SK-N-SH treated with all-trans-retinoic acid at 6 μM for 48 hours (cell line): ENCODE data around the gene NRXN3.

ENCODE experiments used
- ATAC-seq: fragments of 200-7000 bp; cut with Tn5 transposase; 3 replicates; pipeline ENCODE4 v1.9.1; 2020; ENCODE audit warnings: mild to moderate bottlenecking, moderate library complexity
- ARNTL ChIP-seq: fragments of 450-650 bp; formaldehyde crosslinking; IDR thresholded peaks from 2 replicates; pipeline ENCODE4 v1.5.0; 2020; ENCODE audit warnings: low read depth, mild to moderate bottlenecking, moderate library complexity, borderline replicate concordance
- BACH2 ChIP-seq: fragments of 250-450 bp; sonication (Bioruptor Pico); IDR thresholded peaks from 2 replicates; pipeline ENCODE4 v1.9.0; 2021; ENCODE audit warnings: mild to moderate bottlenecking, borderline replicate concordance
- CSDC2 ChIP-seq: fragments of 250-450 bp; sonication (Bioruptor Pico); IDR thresholded peaks from 2 replicates; pipeline ENCODE4 v1.5.0; 2020; ENCODE audit warnings: mild to moderate bottlenecking, moderate library complexity
- ISL1 ChIP-seq: fragments of 250-450 bp; sonication (Bioruptor Pico); IDR thresholded peaks from 2 replicates; pipeline ENCODE4 v2.1.2; 2022; ENCODE audit warnings: mild to moderate bottlenecking, moderate library complexity
- OSR1 ChIP-seq: fragments of 250-450 bp; sonication (Bioruptor Pico); IDR thresholded peaks from 2 replicates; pipeline ENCODE4 v1.8.0; 2022; ENCODE audit warnings: moderate library complexity, mild to moderate bottlenecking, inconsistent platforms
- PPARA ChIP-seq: fragments of 250-450 bp; sonication (Bioruptor Pico); IDR thresholded peaks from 2 replicates; pipeline ENCODE4 v1.5.0; 2020; ENCODE audit warnings: mild to moderate bottlenecking, borderline replicate concordance
- RARB ChIP-seq: fragments of 250-450 bp; sonication (Bioruptor Pico); IDR thresholded peaks from 2 replicates; pipeline ENCODE4 v1.8.0; 2021; ENCODE audit warnings: mild to moderate bottlenecking, moderate library complexity
- SNAI2 ChIP-seq: fragments of 250-450 bp; sonication (Bioruptor Pico); IDR thresholded peaks from 2 replicates; pipeline ENCODE4 v1.5.0; 2020; ENCODE audit warnings: mild to moderate bottlenecking, moderate library complexity
- TCF4 ChIP-seq: fragments of 250-450 bp; sonication (Bioruptor Pico); IDR thresholded peaks from 2 replicates; pipeline ENCODE4 v1.8.0; 2021; ENCODE audit warnings: mild to moderate bottlenecking, moderate library complexity, borderline replicate concordance
- TOX ChIP-seq: fragments of 250-450 bp; sonication (Bioruptor Pico); IDR thresholded peaks from 2 replicates; pipeline ENCODE4 v1.8.0; 2021; ENCODE audit warnings: mild to moderate bottlenecking, moderate library complexity, borderline replicate concordance
- ZC3H10 ChIP-seq: fragments of 250-450 bp; sonication (Bioruptor Pico); IDR thresholded peaks from 2 replicates; pipeline ENCODE4 v1.5.1; 2021; ENCODE audit warnings: mild to moderate bottlenecking, moderate library complexity
- ZFP3 ChIP-seq: fragments of 250-450 bp; sonication (Bioruptor Pico); IDR thresholded peaks from 2 replicates; pipeline ENCODE4 v1.5.0; 2020; ENCODE audit warnings: mild to moderate bottlenecking, moderate library complexity
- ZNF565 ChIP-seq: fragments of 450-650 bp; formaldehyde crosslinking; conservative IDR thresholded peaks from 2 replicates; pipeline ENCODE4 v1.5.0; 2020; ENCODE audit warnings: low read depth, mild to moderate bottlenecking, moderate library complexity
- ZNF70 ChIP-seq: fragments of 450-650 bp; formaldehyde crosslinking; IDR thresholded peaks from 2 replicates; pipeline ENCODE4 v1.5.0; 2020; ENCODE audit warnings: mild to moderate bottlenecking, moderate library complexity
- ZNF8 ChIP-seq: fragments of 450-650 bp; formaldehyde crosslinking; IDR thresholded peaks from 2 replicates; pipeline ENCODE4 v1.5.0; 2020; ENCODE audit warnings: mild to moderate bottlenecking, moderate library complexity
- TF ChIP-seq, protein P1 (sequence below): fragments of 250-450 bp; sonication (Bioruptor Pico); IDR thresholded peaks from 2 replicates; pipeline ENCODE4 v1.5.1; 2021; ENCODE audit warnings: mild to moderate bottlenecking, moderate library complexity
- TF ChIP-seq, protein P2 (sequence below): fragments of 250-450 bp; sonication (Bioruptor Pico); IDR thresholded peaks from 2 replicates; pipeline ENCODE4 v1.8.0; 2020; ENCODE audit warnings: mild to moderate bottlenecking, moderate library complexity, borderline replicate concordance
- TF ChIP-seq, protein P3 (sequence below): fragments of 250-450 bp; sonication (Bioruptor Pico); IDR thresholded peaks from 2 replicates; pipeline ENCODE4 v1.5.1; 2020; ENCODE audit warnings: low read depth, mild to moderate bottlenecking, moderate library complexity
- TF ChIP-seq, protein P4 (sequence below): fragments of 250-450 bp; sonication (Bioruptor Pico); IDR thresholded peaks from 2 replicates; pipeline ENCODE4 v1.5.0; 2020; ENCODE audit warnings: mild to moderate bottlenecking, moderate library complexity
- TF ChIP-seq, protein P5 (sequence below): fragments of 250-450 bp; sonication (Bioruptor Pico); IDR thresholded peaks from 2 replicates; pipeline ENCODE4 v1.8.0; 2021; ENCODE audit warnings: low read depth, mild to moderate bottlenecking, moderate library complexity, borderline replicate concordance

The NRXN3 gene

DNA sequence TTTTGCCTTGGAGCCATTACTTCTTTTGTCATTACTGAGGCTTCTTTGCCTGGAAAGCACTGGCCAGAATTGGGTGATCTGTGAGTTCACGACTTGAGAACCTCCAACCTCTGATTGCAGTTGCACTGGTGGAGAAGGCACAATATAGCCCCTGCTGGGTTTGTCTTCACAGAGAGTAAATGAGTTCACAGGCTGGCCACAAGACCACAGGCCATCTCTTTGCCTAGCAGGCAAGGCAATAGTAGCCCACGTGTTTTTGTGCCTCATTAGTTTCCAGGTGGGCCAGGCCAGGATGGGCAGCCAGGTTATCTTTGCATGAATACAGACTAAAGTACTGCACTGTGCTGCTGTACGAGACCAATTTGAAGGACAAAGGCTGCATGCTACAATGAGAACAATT is 468.8 kb downstream of the NRXN3 start (continued):
- TF ChIP-seq, protein P1, sequence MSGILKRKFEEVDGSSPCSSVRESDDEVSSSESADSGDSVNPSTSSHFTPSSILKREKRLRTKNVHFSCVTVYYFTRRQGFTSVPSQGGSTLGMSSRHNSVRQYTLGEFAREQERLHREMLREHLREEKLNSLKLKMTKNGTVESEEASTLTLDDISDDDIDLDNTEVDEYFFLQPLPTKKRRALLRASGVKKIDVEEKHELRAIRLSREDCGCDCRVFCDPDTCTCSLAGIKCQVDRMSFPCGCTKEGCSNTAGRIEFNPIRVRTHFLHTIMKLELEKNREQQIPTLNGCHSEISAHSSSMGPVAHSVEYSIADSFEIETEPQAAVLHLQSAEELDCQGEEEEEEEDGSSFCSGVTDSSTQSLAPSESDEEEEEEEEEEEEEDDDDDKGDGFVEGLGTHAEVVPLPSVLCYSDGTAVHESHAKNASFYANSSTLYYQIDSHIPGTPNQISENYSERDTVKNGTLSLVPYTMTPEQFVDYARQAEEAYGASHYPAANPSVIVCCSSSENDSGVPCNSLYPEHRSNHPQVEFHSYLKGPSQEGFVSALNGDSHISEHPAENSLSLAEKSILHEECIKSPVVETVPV (CRISPR knock-in tag): no peak
- TF ChIP-seq, protein P2, sequence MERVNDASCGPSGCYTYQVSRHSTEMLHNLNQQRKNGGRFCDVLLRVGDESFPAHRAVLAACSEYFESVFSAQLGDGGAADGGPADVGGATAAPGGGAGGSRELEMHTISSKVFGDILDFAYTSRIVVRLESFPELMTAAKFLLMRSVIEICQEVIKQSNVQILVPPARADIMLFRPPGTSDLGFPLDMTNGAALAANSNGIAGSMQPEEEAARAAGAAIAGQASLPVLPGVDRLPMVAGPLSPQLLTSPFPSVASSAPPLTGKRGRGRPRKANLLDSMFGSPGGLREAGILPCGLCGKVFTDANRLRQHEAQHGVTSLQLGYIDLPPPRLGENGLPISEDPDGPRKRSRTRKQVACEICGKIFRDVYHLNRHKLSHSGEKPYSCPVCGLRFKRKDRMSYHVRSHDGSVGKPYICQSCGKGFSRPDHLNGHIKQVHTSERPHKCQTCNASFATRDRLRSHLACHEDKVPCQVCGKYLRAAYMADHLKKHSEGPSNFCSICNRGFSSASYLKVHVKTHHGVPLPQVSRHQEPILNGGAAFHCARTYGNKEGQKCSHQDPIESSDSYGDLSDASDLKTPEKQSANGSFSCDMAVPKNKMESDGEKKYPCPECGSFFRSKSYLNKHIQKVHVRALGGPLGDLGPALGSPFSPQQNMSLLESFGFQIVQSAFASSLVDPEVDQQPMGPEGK: no peak
- TF ChIP-seq, all 23 proteins: peak for 0

DNA sequence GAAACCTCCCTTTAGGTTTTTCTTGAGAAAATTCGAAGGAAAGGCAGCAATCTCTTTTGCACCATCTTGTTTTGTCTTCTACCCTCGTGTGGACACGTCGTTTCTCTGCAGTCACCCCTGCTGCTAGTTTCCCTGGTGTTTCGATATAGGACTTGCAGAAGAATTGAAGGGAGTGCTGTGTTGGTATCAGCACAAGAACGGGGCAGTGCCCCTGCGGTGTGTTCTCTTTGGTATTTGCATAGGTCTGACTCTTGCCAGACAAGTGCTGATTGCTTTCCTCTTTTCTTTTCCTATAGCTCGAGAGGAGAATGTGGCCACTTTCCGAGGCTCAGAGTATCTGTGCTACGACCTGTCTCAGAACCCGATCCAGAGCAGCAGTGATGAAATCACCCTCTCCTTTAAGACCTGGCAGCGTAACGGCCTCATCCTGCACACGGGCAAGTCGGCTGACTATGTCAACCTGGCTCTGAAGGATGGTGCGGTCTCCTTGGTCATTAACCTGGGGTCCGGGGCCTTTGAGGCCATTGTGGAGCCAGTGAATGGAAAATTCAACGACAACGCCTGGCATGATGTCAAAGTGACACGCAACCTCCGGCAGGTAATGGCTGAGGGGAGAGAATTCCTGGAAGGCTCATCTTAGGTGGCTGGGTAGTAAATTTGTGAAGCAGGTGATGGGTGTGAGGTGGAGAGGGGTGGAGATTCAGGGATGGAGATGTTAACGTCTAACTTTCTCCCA is 474.8 kb downstream of the NRXN3 start:
- TF ChIP-seq ZFP3 (CRISPR knock-in tag): no peak
- no peak for TF ChIP-seq ZNF8
- TF ChIP-seq RARB (CRISPR knock-in tag): no peak
- TF ChIP-seq SNAI2 (CRISPR knock-in tag): no peak
- TF ChIP-seq, protein P3, sequence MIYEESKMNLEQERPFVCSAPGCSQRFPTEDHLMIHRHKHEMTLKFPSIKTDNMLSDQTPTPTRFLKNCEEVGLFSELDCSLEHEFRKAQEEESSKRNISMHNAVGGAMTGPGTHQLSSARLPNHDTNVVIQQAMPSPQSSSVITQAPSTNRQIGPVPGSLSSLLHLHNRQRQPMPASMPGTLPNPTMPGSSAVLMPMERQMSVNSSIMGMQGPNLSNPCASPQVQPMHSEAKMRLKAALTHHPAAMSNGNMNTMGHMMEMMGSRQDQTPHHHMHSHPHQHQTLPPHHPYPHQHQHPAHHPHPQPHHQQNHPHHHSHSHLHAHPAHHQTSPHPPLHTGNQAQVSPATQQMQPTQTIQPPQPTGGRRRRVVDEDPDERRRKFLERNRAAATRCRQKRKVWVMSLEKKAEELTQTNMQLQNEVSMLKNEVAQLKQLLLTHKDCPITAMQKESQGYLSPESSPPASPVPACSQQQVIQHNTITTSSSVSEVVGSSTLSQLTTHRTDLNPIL: no peak
- no peak for TF ChIP-seq BACH2
- no peak for TF ChIP-seq CSDC2
- TF ChIP-seq, protein P4, sequence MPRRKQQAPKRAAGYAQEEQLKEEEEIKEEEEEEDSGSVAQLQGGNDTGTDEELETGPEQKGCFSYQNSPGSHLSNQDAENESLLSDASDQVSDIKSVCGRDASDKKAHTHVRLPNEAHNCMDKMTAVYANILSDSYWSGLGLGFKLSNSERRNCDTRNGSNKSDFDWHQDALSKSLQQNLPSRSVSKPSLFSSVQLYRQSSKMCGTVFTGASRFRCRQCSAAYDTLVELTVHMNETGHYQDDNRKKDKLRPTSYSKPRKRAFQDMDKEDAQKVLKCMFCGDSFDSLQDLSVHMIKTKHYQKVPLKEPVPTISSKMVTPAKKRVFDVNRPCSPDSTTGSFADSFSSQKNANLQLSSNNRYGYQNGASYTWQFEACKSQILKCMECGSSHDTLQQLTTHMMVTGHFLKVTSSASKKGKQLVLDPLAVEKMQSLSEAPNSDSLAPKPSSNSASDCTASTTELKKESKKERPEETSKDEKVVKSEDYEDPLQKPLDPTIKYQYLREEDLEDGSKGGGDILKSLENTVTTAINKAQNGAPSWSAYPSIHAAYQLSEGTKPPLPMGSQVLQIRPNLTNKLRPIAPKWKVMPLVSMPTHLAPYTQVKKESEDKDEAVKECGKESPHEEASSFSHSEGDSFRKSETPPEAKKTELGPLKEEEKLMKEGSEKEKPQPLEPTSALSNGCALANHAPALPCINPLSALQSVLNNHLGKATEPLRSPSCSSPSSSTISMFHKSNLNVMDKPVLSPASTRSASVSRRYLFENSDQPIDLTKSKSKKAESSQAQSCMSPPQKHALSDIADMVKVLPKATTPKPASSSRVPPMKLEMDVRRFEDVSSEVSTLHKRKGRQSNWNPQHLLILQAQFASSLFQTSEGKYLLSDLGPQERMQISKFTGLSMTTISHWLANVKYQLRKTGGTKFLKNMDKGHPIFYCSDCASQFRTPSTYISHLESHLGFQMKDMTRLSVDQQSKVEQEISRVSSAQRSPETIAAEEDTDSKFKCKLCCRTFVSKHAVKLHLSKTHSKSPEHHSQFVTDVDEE (CRISPR knock-in tag): no peak
- TF ChIP-seq ZC3H10 (CRISPR knock-in tag): no peak
- no peak for TF ChIP-seq PPARA (CRISPR knock-in tag)
- no peak for TF ChIP-seq OSR1
- TF ChIP-seq, protein P5, sequence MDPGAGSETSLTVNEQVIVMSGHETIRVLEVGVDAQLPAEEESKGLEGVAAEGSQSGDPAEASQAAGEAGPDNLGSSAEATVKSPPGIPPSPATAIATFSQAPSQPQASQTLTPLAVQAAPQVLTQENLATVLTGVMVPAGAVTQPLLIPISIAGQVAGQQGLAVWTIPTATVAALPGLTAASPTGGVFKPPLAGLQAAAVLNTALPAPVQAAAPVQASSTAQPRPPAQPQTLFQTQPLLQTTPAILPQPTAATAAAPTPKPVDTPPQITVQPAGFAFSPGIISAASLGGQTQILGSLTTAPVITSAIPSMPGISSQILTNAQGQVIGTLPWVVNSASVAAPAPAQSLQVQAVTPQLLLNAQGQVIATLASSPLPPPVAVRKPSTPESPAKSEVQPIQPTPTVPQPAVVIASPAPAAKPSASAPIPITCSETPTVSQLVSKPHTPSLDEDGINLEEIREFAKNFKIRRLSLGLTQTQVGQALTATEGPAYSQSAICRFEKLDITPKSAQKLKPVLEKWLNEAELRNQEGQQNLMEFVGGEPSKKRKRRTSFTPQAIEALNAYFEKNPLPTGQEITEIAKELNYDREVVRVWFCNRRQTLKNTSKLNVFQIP: no peak
- TF ChIP-seq TCF4 (CRISPR knock-in tag): no peak
- no peak for TF ChIP-seq ZNF70 (CRISPR knock-in tag)
- TF ChIP-seq TOX (CRISPR knock-in tag): no peak
- TF ChIP-seq ZNF565 (CRISPR knock-in tag): no peak
- TF ChIP-seq, protein P2: no peak
- ATAC-seq: no peak

DNA sequence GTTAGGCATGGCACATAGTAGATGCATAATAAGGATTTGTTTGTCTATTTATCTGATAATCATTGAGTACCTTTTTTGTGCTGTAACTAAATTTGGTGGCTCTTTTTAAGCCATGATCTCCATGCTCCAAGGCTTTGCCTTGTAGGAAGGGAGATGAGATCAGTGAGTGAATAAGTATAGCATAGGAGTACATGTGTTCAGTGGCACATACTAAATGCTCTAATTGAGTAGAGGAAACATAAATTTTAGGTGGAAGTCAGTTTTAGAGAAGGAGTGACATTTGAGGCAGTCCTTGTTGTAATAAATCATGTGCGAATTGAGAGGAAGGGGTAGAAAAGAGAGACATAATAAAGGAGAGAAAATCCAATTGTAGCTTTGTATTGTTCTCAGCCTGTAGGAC is 482.6 kb downstream of the NRXN3 start:
- no peak for ATAC-seq
- no peak for TF ChIP-seq ZNF8
- no peak for TF ChIP-seq ARNTL
- TF ChIP-seq ZC3H10 (CRISPR knock-in tag): no peak
- no peak for TF ChIP-seq ISL1 (CRISPR knock-in tag)
- TF ChIP-seq, protein P1 (CRISPR knock-in tag): no peak
- TF ChIP-seq, protein P2: no peak
- TF ChIP-seq, protein P3: no peak
